Right renal cortex interstitium (tissue), 3 donors: ENCODE measurements around the gene TUBG2. TPM values are rescaled to one million over a fixed set of nuclear protein-coding genes. Genes with fewer than 3 reads are reported as not detected.
"Not testable (repeated sequence)": the region's sequence is repeated elsewhere in the genome, so short reads cannot be mapped to it uniquely, and the experiment has no call there.

Experiments
- DNase-seq, 3 donors: peaks; one replicate each; pipeline ENCODE4 v3.0.0-alpha.2; 2013; ENCODE audit warnings: low read depth in 3 of 3, low spot score in 2 of 3
- polyA plus RNA-seq, 3 donors: library from polyadenylated mRNA; unstranded; fragments of 120-200 nt; gene quantifications; one replicate each; pipeline ENCODE4 v1.2.1, GENCODE V29; 2013; ENCODE audit not compliant: insufficient read length in 3 of 3

Gene TUBG2
- polyA plus RNA-seq, 3 donors: 19.5 to 20.7 (median 20.0) TPM

DNA sequence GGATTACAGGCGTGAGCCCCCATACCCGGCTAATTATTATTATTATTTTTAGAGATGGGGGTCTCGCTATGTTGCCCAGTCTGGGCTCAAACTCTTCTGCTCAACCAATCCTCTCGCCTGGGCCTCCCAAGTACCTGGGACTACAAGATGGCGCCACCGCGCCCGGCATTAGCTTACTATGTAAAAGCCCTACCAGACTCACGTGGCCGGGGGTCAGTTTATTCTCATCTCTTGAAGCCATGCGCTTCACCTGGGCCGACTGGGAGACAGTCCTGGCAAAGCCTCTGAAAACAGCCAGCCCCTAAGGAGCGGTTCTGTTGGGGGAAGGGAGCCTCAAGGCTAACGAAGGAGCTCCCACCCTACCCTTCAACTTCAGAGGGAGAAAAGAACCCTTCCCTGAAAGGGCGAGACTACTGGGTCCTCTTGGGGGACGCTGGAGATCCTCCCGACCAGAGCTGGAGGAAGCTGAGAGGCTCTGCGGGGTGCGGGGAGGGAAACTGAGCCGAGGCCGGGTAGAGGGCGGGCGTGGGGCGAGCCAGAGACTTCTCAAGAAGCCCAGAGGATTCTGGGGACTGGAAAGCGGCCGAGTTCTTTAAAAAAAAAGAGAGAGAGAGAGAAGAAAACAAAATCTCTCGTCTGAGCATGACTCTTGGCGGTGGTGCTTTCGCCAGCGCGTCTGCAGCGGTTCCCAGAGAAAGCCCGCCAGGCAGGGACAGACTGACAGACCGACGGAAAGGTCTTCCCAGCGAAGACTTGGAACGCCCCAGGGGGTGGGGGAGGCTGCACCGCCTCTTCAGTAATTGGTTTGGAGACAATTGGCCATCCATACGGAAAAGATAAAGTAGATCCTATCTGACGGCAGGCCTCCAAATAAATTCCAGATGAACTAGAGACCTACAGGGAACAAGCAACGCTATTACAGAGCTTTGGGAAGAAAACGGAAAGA is 5.6 kb upstream of the TUBG2 start:
- DNase-seq: peak in 1 of 3 donors; percentile 31

DNA sequence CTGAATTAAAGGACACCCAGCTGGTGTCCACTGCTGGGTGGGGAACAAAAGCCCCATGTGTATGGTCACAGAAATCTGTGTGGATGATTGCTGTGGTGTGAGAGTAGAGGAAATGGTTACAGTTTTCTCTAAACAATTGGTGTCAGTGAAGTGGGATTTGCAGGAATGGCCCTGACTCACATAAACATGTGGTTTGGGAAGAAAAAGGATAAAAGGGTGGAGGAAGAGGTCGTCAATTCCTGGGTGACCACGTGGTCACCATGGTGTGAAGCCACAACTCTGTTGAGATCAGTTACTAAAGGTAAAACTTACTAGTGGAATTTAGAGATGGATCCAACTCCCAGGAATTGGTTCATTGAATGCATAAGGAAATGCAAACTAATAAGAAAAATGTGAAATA is 3.6 kb upstream of the TUBG2 start:
- DNase-seq: no peak

DNA sequence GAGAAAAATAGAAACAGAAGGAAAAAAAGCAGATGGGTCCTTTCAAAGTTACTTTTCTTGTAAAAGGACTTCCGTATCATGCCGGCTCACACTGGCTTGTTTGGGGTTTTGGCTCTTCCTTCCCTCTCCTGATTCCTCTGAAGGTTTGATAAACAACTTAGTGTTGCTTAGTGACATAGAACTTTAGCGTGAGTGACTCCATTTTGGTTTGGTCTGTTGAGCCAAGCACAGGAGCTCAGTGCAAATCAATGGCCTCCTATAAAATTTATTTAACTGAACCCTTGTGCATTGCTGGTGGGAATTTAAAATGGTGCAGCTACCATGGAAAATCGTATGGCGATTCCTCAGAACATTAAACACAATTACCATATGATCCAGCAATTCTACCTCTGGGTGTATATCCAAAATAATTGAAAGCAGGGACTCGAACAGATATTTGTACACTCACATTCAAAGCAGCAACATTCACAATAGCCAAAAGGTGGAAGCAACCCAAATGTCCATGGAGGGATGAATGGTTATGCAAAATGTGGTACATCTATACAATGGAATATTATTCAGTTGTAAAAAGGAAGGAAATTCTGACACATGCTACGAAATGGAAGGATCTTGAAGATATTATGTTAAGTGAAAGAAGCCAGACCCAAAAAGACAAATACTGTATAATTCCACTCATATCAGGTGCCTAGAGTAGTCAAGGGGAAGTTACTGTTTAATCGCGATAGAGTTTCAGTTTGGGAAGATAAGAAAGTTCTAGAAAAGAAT is 1.1 kb upstream of the TUBG2 start:
- no peak for DNase-seq

DNA sequence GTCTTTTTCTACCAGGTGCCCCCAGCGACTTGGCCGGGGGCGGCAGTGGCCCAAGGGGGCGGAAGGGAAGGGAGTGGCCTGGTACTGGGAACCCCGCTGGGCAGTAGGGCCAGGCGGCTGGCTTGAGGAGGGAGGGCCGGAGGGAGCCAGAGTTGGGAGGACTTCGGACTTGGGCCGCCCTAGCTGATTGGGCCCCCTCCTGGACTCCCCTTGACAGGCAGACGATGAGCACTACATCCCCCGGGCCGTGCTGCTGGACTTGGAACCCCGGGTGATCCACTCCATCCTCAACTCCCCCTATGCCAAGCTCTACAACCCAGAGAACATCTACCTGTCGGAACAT is 819 bp downstream of the TUBG2 start:
- not testable (repeated sequence) for DNase-seq

DNA sequence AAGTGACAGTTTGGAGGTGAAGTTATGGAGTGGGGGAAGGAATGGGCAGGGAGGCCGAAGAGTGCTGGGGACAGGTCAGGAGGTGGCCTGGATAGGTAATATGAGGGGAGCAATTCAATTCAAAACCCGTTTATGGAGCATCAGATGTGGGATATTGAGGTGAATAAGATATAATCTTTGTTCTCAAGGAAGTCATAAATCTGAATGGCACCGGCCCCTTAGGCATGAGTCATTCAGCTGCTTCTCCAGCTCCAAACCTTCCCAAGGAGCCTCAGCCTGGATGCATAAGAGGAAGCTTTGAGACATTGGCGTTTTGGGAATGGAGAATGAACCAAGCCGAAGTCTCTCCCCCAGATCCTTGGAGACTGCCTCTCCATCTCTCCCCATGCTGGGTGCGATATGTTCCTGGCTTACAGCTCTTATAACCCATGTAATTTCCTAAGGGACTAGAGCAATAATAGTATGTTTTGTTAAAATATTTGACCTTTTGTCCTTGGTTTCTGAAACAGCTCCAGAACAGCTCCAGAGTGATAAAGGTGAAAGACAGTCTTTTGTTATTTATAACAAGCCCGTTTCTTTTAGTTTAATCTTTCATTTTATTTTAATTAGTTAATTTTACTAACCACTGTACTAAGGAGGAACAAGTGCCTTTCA is 1.7 kb downstream of the TUBG2 start:
- no peak for DNase-seq

DNA sequence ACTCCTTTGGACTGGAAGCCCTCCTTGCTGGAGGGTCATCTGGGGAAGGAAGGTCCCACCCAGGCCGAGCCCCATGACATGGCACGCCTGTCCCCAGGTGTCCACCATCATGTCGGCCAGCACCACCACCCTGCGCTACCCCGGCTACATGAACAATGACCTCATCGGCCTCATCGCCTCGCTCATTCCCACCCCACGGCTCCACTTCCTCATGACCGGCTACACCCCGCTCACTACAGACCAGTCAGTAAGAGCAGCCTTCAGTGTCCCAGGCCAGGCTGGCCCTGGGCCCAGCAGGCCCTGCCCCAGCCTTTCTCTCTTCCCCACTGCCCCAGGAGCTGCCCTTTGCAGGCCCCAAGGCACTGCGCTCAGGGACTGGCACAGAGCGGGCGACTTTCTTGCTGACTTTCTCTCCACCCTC is 6.5 kb downstream of the TUBG2 start:
- no peak for DNase-seq

DNA sequence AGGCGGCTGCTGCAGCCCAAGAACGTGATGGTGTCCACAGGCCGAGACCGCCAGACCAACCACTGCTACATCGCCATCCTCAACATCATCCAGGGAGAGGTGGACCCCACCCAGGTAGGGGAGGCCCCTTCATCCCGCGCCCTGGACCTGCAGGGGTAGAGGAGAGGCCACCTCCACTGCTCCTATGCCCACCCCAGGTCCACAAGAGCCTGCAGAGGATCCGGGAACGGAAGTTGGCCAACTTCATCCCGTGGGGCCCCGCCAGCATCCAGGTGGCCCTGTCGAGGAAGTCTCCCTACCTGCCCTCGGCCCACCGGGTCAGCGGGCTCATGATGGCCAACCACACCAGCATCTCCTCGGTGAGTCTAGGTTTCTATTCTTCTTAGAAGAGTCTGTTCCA is 7.0 kb downstream of the TUBG2 start:
- not testable (repeated sequence) for DNase-seq

DNA sequence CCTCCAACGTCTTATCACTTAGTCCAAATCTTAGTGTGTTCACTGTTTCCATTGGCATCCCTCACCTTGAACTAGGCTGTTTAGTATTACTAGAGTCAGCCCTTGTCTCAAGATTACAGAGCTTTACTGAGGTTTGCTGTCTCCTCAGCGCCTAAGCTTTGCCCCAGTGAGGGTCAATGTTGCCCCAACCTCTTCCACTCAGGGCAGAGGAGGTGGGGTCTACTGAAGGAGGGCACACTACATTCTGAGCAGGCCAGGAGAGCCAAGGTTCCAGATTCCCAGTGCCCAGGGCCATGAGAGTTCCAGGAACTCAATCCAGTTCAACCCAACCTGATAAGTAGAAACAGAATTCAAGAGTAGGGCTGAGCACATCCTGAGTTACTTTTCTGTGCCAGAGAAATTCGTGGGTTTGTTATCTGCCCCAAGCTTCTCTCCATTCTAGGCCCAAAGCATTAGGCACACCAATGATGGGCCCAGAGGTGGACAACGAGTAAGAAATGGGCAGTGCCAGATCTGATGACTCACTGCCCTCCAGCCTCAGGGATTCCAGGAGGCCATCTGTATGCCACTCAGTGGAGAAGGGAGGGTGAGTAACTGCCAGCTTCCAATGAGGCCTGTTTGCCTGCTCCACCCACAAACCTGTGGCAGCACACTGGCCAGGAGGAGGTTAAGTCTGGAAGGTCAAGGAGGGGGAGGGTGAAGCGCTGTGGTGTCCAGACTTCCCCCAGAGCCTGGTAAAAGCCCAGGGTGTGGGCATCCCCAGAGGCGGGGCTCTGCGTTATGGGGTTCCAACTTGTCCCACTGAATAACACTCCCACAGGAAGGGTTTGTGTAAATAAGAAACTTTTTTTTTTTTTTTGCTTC is 8.2 kb downstream of the TUBG2 start:
- DNase-seq: no peak

DNA sequence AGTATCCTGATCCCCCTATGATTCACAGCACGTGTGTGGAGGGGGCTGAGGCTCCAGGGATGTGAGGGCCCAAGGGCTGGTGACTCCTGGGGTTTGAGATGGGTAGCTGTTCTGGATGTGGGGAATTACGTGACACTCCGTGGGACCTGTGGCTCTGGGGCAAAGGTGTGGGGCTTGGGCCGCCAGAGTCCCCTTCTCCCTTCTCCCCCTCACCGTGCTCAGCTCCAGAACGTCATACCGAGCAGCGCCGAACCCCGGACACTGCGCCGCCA is 10.6 kb downstream of the TUBG2 start:
- no peak for DNase-seq

DNA sequence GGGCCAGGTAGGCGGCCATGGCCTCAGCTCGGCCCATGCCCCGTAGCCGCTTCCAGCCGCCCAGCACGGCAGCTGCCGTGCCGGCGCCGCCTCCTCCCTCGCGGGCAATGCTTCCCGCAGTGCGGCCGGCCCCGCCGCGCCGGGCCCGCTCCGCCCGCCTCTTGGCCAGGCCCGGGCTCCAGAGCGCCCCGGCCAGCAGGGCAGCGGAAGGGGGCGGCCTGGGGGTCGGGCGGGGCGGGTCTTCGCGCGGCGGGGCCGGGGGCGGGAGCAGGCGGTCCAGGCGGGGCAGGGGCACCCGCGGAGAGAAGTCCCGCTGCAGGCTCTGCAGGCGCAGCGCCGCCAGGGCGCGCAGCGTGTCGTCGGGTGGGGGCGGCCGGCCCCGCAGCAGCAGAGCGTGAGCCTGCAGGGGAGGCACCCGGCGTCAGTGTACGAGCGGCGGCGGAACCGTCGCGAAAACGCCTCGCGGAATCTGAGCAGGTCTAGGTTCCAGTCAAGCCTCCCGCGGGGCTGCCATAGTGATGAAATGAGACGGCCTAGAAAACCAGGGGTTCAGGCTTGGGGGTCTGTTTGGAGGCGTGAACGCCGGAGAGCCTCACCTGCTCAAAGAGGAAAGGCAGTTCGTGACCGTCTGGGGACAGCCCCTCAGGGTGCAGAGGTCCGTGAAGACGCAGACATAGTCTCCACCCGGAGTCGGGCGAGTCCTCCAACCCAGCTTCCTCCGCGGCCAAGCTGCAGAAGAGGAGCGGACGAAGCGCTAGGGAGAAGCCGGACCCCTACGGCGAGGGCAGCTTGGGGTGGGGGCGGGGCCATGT is 11.1 kb downstream of the TUBG2 start:
- no peak for DNase-seq

DNA sequence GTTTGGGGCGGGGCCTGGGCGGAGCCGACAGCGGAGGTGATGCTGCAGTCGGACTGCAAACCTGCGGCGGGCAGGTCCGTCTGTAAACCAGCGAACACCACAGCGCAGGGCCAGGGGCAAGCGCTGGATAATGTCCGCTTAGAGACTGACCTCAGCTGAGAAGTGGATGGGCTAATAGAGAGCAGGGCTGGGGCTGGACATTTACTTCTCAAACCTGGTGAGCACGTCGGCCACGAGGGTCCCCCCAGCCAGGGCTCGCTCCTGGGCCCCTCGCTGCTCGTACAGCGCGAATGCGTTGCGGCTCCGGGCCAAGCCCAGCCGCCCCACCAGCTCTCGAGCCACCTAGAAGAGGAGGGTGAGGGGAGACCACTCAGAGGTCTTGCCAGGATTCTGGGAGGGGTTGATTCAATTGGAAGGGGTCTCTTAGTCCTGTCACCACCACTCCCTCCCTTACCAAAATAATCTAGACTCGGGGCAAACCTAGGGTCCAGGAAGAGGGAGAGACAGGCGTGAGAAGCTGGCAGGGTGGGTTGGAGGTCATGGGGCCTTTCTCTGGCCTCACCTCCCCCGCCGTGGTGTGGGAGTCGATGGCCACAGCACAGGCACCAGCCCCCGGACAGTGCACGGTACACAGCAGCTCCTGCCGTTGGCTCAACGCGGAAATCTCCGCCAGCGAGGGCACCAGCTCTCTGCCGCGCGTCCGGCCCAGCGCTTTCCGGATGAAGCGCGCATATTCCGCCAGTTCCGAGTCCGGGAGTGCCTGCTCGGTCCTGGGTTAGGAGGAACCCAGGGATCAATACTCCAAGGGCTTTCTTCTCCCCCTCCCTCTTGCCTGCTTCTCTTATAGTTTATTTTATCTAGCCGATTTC is 11.9 kb downstream of the TUBG2 start:
- no peak for DNase-seq

DNA sequence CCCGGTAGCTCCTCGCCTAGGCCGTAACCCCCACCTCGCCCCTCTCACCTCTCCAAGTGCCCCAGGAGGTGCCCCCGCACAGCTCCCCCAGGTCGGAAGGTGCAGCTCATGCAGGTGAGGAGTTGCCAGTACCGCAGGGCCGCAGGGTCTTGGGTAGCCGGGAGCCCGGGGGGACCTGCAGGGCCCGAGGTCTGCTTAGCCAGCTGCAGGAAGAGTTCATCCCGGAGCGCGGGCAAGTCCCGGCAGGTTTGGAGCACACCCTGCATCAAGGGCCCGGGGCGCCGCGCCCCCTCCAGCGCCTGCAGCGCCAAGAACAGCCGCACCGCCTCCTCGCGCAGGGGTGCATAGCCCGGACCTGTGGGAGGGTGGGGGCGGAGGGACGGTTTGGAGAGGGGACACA is 13.0 kb downstream of the TUBG2 start:
- no peak for DNase-seq

DNA sequence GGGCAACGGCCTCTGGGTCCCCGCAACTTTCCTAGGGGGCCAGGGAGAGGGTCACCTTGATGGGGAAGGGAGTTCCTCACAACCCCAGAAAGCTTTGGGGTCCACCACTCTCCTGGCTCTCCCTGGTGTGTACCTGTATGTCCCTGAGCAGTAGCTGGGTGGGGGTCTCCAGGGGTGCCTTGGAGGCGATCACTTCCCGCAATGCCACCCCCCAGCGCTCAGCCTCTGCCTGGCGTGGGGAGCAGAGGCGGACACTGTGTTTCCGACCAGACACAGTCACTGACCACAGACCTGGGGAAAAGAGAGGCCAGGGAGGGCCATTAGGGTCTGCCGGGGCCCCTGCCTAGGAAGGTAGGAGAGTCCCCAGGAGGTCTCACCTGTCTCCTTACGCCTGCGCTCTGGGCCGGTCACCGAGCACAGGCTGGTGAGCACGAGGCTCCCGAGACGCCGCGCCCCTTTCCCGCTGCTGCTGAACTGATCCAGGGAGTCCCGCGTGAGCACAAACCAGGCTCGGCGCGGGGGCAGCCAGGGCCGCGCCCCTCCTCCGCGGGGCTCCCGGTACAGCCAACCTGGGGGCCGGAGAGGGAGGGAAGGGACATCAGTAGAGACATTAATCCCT is 14.3 kb downstream of the TUBG2 start:
- DNase-seq: no peak

DNA sequence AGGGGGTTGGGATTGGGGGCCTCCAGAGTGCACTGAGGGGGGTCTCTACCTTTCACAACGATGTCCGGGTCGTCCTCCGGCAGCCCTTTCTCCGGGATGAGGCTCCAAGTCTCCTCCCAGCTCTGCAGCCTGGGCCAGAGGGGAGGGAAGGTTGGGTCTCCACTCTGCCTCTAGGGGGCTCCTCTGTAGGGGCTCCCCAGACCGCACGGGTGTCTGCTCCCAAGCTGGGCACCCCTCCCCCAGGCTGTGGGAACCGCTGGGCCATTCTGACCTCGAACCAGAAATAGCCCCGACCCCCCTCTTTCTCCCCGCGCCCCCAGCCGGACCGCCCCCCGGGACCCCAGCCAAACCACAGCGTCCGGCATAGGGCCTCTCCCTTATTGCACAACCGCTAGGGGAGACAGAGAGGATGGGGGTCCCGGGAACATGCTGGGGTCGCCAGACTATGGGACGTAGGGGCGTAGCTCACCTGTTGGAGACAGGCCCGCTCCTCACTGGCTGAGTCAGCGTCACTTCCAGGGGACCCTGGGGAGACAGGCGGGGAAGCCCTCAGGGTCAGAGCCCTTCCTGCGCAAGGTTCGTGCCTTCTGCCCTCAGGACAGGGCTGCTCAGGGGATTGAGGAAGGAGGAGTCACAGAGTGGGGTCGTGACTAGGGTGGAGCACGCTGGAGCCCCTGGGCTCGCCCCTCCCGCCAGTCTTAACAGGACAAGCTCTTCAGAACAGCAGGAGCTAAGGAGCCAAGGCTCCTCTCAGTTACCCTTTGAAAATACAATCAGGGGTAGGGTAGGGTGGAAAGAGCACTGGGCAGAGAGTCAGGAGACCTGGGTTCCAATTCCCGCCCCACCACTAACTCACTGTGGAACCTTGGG is 15.0 kb downstream of the TUBG2 start:
- no peak for DNase-seq

DNA sequence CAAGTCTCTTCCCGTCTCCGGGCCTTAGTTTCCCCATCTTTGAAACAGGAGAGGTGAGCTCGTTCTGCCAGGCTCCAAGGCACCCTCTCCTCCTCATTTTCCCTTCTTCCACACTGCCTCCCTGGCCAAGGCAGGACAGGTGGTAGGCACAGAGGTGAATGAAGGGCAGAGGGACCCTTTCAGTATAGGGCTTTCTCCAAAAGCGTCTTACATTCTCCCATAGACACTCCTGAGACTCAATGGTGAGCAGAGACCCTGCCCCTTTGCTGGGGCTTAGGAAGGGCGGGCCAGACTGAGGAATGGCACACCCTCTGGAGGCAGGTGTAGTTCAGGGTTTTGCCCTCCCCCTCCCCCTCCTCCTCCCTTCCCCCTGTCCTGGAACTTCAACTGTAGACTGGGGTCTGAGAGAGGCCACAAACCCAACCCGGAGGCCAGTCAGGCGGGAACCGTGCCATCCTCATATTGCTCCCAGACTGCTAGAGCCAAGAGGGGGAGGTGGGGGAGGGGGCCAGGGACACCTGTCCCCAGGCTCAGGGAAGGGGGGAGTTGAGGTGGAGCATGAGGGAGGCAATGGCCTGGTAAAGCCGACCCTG is 15.8 kb downstream of the TUBG2 start:
- DNase-seq: no peak

DNA sequence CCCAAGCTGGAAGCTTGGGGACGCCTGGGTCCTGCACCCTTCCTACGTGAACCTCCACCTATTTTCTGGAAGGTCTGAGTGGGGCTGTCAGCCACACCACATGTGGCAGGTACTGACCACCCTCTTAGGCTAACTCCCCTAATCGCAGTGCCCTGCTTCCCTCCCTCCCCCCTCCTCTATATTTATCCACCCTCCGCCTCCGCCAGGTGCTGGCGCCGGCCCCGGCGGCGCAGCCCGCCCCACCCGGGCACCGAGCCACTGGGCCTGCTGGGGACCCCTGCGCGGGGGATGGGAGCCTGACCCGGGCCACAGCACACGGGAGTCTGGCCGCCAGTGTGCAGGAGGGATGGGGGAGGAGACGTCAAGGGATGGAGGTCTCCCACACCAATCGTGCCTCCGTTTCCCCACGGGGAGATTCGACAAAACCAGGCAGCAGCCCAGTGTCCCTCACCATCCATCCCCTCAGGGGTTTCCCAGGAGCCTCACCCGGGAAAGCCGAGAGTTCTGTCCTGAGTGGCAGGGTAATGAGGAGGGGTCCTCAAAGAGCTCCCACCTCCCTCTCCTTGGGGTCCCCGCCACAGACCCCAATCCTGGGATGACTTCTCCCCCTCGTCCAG is 16.4 kb downstream of the TUBG2 start:
- no peak for DNase-seq

DNA sequence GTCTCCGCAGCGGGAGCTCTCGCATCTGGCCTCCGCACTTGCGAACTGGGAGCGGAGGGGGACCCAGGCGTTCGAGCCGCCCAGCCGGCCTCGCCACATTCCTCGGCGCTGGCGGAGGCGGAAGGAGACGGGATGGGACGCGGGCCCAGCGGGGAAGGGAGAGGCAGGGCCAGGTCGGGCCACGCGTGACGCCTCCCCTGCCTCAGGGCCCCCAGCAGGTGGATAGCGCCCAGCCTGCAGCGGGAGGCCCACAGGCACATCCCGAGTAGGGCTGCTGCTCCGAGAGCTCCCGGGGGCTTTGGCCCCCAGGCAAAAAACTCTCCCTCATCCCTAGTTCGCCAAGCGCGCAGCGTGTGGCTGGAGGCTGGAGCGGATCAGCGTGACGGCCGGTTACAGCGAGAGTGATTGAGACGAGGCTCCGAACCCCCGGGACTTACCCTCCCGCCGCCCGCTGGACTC is 16.9 kb downstream of the TUBG2 start:
- DNase-seq: no peak
